ENCODE measurements around the gene ZNF532. TPM values are rescaled to one million over a fixed set of nuclear protein-coding genes. Genes with fewer than 3 reads are reported as not detected.
A peak's percentile ranks its signal among the peaks of the same experiment; 100 is the strongest.

Gene ZNF532
- polyA plus RNA-seq, 3 donors = 0.76 to 18.5 (median 1.7) TPM

DNA sequence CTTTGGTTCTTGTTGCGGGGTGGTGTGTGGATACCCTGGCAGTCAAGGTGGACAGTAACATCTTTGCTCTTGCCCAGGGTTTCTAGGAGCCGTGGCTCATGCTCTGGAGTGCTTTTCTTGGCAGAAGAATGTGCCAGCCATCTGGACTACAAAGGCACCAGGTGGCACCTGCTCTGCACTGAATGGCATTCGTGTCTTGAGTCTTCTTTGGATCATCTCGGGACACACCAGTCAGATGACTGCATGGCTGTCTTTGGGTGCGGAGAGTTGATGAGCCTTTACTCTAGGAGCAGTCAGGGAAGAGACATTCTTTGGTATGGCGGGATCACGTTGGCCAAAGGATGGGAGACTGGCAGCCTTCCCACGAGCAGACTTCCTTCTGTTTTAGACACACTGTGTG lies 170.9 kb downstream of the ZNF532 start:
- H3K27ac ChIP-seq (ENCODE audit: low read depth in 1 of 2, low read length in 2 of 2) = no peak overlapping the region
- Mint-ChIP-seq H3K27ac (no peak overlapping the region), H3K27me3 (ENCODE audit: low read depth in 3 of 3) (peaks cover 0 to 6% (median 5%) of the 10 kb centered on the region in 3 donors), H3K4me3 (no peak overlapping the region), H3K9me3 (no peaks in the 10 kb centered on the region), H3K4me1 (no peaks in the 10 kb centered on the region), H3K36me3 (no peaks in the 10 kb centered on the region)
- no peak overlapping the region for H3K4me3 ChIP-seq (replicated peaks in 1 of 3; ENCODE audit: low read depth in 2 of 3, low read length in 3 of 3)
- intact Hi-C loops (cut with micrococcal nuclease) = no loop called here
- no peak for DNase-seq
- H3K27me3 ChIP-seq (ENCODE audit: control insufficient read depth in 2 of 2, insufficient read depth in 2 of 2, low read length in 2 of 2) = no peaks in the 10 kb centered on the region
- H3K4me1 ChIP-seq (ENCODE audit: control insufficient read depth in 1 of 2, insufficient read depth in 2 of 2, low read length in 2 of 2) = no peaks in the 10 kb centered on the region
- no peak overlapping the region for H3K4me2 ChIP-seq (replicated peaks; ENCODE audit: extremely low read depth, low read length, poor library complexity, severe bottlenecking)
- 96% methylated on average over 4 of the region's 8 CpGs for WGBS (ENCODE audit: insufficient coverage)
- H3K79me2 ChIP-seq (ENCODE audit: insufficient read depth, low read length) = no peaks in the 10 kb centered on the region
- H3K9ac ChIP-seq (ENCODE audit: insufficient read depth, low read length, poor library complexity, severe bottlenecking) = no peak overlapping the region
- TF ChIP-seq, protein P1, sequence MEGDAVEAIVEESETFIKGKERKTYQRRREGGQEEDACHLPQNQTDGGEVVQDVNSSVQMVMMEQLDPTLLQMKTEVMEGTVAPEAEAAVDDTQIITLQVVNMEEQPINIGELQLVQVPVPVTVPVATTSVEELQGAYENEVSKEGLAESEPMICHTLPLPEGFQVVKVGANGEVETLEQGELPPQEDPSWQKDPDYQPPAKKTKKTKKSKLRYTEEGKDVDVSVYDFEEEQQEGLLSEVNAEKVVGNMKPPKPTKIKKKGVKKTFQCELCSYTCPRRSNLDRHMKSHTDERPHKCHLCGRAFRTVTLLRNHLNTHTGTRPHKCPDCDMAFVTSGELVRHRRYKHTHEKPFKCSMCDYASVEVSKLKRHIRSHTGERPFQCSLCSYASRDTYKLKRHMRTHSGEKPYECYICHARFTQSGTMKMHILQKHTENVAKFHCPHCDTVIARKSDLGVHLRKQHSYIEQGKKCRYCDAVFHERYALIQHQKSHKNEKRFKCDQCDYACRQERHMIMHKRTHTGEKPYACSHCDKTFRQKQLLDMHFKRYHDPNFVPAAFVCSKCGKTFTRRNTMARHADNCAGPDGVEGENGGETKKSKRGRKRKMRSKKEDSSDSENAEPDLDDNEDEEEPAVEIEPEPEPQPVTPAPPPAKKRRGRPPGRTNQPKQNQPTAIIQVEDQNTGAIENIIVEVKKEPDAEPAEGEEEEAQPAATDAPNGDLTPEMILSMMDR (IDR thresholded peaks at IDR 0.05) = no peak
- H3K9me3 ChIP-seq (replicated peaks in 1 of 2; ENCODE audit: control insufficient read depth in 1 of 2, insufficient read depth in 1 of 2, low read length in 2 of 2) = no peaks in the 10 kb centered on the region
- no peak overlapping the region for H2AFZ ChIP-seq (ENCODE audit: insufficient read depth, low read depth, low read length, poor library complexity, severe bottlenecking)
- no peaks in the 10 kb centered on the region for H3K36me3 ChIP-seq (replicated peaks in 1 of 2; ENCODE audit: control insufficient read depth in 1 of 2, insufficient read depth in 2 of 2, low read length in 2 of 2)
- H4K20me1 ChIP-seq (ENCODE audit: insufficient read depth, low read length) = no peaks in the 10 kb centered on the region

Small RNA genes within 50 kb of the gene (small RNA-seq; reads per million reads assigned to genes)
- gene RF00096 (ENCODE audit: insufficient read length, low read depth) (3.1 reads per million, percentile 24 among the genes with 10 or more reads in this experiment), gene RNU2-69P (ENCODE audit: insufficient read length, low read depth) (not detected)

Other genes with a start within 250 kb of the ZNF532 start
- under 1 TPM; 0.11 to 0.52 (median 0.16) TPM for gene ALPK2, start 235.8 kb upstream of the ZNF532 start, polyA plus RNA-seq
- gene MALT1, start 193.4 kb upstream of the ZNF532 start, polyA plus RNA-seq = 10 to 100 TPM; 18.3 to 24.9 (median 23.8) TPM

Measured in CD14-positive monocyte (primary cell).